Neutrophil (primary cell): ENCODE results near the gene SLC25A36.

ENCODE experiments used
- H3K27ac ChIP-seq: fragments of 200-600 bp; sonication (generic); 2 replicates; pipeline ENCODE4 v1.5.1; 2016; ENCODE audit warnings: mild to moderate bottlenecking, moderate library complexity
- H3K27me3 ChIP-seq: fragments of 200-600 bp; sonication (generic); 2 replicates; pipeline ENCODE4 v1.6.0; 2016; ENCODE audit warnings: mild to moderate bottlenecking
- H3K36me3 ChIP-seq: fragments of 200-600 bp; sonication (generic); 2 replicates; pipeline ENCODE4 v1.5.1; 2017
- H3K4me1 ChIP-seq, 2 experiments: fragments of 200-600 bp in 1 of 2; sonication (generic) in 1 of 2; 1 replicate in 1 of 2; 2 replicates in 1 of 2; pipeline versions ENCODE4 v1.5.1 to v1.6.1; 2013 to 2016; ENCODE audit warnings: low read depth in 1 of 2, low read length in 1 of 2, mild to moderate bottlenecking in 1 of 2, moderate library complexity in 1 of 2; ENCODE audit not compliant: control insufficient read depth in 1 of 2, insufficient read depth in 1 of 2
- H3K4me3 ChIP-seq, 2 experiments: fragments of 200-600 bp in 1 of 2; sonication (generic) in 1 of 2; 1 replicate in 1 of 2; 2 replicates in 1 of 2; pipeline ENCODE4 v1.5.1; 2013 to 2016; ENCODE audit warnings: low read depth in 1 of 2, low read length in 1 of 2, mild to moderate bottlenecking in 1 of 2, moderate library complexity in 1 of 2
- H3K9me3 ChIP-seq: fragments of 200-600 bp; sonication (generic); 2 replicates; pipeline ENCODE4 v1.5.1; 2016
- TF ChIP-seq, protein P1 (sequence below): fragments of 200-600 bp; sonication (generic); IDR thresholded peaks from 2 replicates; pipeline ENCODE4 v1.5.1; 2016; ENCODE audit warnings: antibody characterized with exemption

SLC25A36 gene

GRCh38 chr3:141019244-141019643, 77.6 kb downstream of the SLC25A36 start:
- Histone ChIP-seq H3K4me3 (no peak overlapping the region), H3K27ac (no peak overlapping the region), H3K27me3 (peaks cover 21% of the 10 kb centered on the region), H3K4me1 (no peaks in the 10 kb centered on the region), H3K9me3 (no peaks in the 10 kb centered on the region), H3K36me3 (no peaks in the 10 kb centered on the region)
- TF ChIP-seq, protein P1, sequence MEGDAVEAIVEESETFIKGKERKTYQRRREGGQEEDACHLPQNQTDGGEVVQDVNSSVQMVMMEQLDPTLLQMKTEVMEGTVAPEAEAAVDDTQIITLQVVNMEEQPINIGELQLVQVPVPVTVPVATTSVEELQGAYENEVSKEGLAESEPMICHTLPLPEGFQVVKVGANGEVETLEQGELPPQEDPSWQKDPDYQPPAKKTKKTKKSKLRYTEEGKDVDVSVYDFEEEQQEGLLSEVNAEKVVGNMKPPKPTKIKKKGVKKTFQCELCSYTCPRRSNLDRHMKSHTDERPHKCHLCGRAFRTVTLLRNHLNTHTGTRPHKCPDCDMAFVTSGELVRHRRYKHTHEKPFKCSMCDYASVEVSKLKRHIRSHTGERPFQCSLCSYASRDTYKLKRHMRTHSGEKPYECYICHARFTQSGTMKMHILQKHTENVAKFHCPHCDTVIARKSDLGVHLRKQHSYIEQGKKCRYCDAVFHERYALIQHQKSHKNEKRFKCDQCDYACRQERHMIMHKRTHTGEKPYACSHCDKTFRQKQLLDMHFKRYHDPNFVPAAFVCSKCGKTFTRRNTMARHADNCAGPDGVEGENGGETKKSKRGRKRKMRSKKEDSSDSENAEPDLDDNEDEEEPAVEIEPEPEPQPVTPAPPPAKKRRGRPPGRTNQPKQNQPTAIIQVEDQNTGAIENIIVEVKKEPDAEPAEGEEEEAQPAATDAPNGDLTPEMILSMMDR: no peak

GRCh38 chr3:141020143-141020830, 78.7 kb downstream of the SLC25A36 start:
- Histone ChIP-seq H3K36me3 (no peaks in the 10 kb centered on the region), H3K4me3 (no peak overlapping the region), H3K27me3 (peaks cover 30% of the 10 kb centered on the region), H3K27ac (no peak overlapping the region), H3K9me3 (no peaks in the 10 kb centered on the region), H3K4me1 (no peaks in the 10 kb centered on the region)
- TF ChIP-seq, protein P1: no peak

GRCh38 chr3:141021261-141021660, 79.6 kb downstream of the SLC25A36 start:
- Histone ChIP-seq H3K36me3 (no peaks in the 10 kb centered on the region), H3K27ac (no peak overlapping the region), H3K9me3 (no peaks in the 10 kb centered on the region), H3K27me3 (peaks cover 29% of the 10 kb centered on the region), H3K4me3 (no peak overlapping the region), H3K4me1 (no peaks in the 10 kb centered on the region)
- TF ChIP-seq, protein P1: no peak
